Hepatocyte (in vitro differentiated cells): ENCODE measurements around the gene STRBP. TPM values are rescaled to one million over a fixed set of nuclear protein-coding genes. Genes with fewer than 3 reads are reported as not detected.

Experiments used
- DNase-seq: peaks from one replicate; pipeline ENCODE4 v3.0.0-alpha.2; 2016; ENCODE audit warnings: low spot score
- H2AFZ ChIP-seq: fragments of 200-600 bp; sonication (generic); 2 replicates; pipeline ENCODE4 v1.6.0; 2016; ENCODE audit warnings: antibody characterized with exemption, mild to moderate bottlenecking
- H3K27ac ChIP-seq: fragments of 200-600 bp; sonication (generic); 2 replicates; pipeline ENCODE4 v1.5.1; 2016; ENCODE audit warnings: mild to moderate bottlenecking
- H3K27me3 ChIP-seq: fragments of 200-600 bp; sonication (generic); 2 replicates; pipeline ENCODE4 v1.6.1; 2016
- H3K36me3 ChIP-seq: fragments of 200-600 bp; sonication (generic); replicated peaks from 2 replicates; pipeline ENCODE4 v1.5.1; 2016; ENCODE audit warnings: low read depth; ENCODE audit not compliant: insufficient read depth
- H3K4me1 ChIP-seq: fragments of 200-600 bp; sonication (generic); 2 replicates; pipeline ENCODE4 v1.5.1; 2016; ENCODE audit warnings: mild to moderate bottlenecking, moderate library complexity; ENCODE audit not compliant: insufficient read depth
- H3K4me2 ChIP-seq: fragments of 200-600 bp; sonication (generic); 2 replicates; pipeline ENCODE4 v1.6.0; 2016
- H3K4me3 ChIP-seq: fragments of 200-600 bp; sonication (generic); 2 replicates; pipeline ENCODE4 v1.5.1; 2016; ENCODE audit warnings: mild to moderate bottlenecking
- H3K79me2 ChIP-seq: fragments of 200-600 bp; sonication (generic); 2 replicates; pipeline ENCODE4 v1.6.0; 2017; ENCODE audit warnings: mild to moderate bottlenecking
- H3K9me2 ChIP-seq: fragments of 200-600 bp; sonication (generic); replicated peaks from 2 replicates; pipeline ENCODE4 v1.6.0; 2017; ENCODE audit warnings: mild to moderate bottlenecking; ENCODE audit not compliant: insufficient read depth
- H3K9me3 ChIP-seq: fragments of 200-600 bp; sonication (generic); 2 replicates; pipeline ENCODE4 v1.5.1; 2016; ENCODE audit warnings: low read depth, mild to moderate bottlenecking
- H4K20me1 ChIP-seq: fragments of 200-600 bp; sonication (generic); 2 replicates; pipeline ENCODE4 v1.6.0; 2016; ENCODE audit warnings: mild to moderate bottlenecking; ENCODE audit not compliant: insufficient read depth, poor library complexity, severe bottlenecking
- CTCF ChIP-seq: fragments of 200-600 bp; sonication (generic); IDR thresholded peaks from 2 replicates; pipeline ENCODE4 v1.5.1; 2016; ENCODE audit warnings: antibody characterized with exemption, mild to moderate bottlenecking; ENCODE audit not compliant: poor library complexity
- EZH2 ChIP-seq: fragments of 200-600 bp; sonication (generic); IDR thresholded peaks from 2 replicates; pipeline ENCODE4 v1.6.1; 2016; ENCODE audit warnings: antibody characterized with exemption, mild to moderate bottlenecking, borderline replicate concordance
- EZH2phosphoT487 ChIP-seq: fragments of 200-600 bp; sonication (generic); IDR thresholded peaks from one replicate; pipeline ENCODE4 v1.6.1; 2018; ENCODE audit warnings: antibody characterized with exemption, mild to moderate bottlenecking, low read depth, moderate library complexity; ENCODE audit not compliant: unreplicated experiment, severe bottlenecking
- WGBS: methylation state at CpG from one replicate; pipeline ENCODE4 v1.1.6; 2016; ENCODE audit warnings: low lambda C conversion rate; ENCODE audit errors: missing lambda C conversion rate; 5-methylcytosine and 5-hydroxymethylcytosine counted together
- polyA plus RNA-seq: library from polyadenylated mRNA; unstranded; fragments of >200 nt; fragmentation: Nextera tagmentation; extraction: Ambion mirVana; gene quantifications from 2 replicates; pipeline ENCODE4 v1.2.1, GENCODE V29; 2016
- total RNA-seq: library from RNA; depleted of rRNA; stranded (reverse); fragments of >200 nt; gene quantifications from 2 replicates; pipeline ENCODE4 v1.2.3, GENCODE V29; 2014

STRBP gene
- total and polyA plus RNA-seq, 2 experiments from 2014 or later: 26.8 to 27.7 TPM

DNA sequence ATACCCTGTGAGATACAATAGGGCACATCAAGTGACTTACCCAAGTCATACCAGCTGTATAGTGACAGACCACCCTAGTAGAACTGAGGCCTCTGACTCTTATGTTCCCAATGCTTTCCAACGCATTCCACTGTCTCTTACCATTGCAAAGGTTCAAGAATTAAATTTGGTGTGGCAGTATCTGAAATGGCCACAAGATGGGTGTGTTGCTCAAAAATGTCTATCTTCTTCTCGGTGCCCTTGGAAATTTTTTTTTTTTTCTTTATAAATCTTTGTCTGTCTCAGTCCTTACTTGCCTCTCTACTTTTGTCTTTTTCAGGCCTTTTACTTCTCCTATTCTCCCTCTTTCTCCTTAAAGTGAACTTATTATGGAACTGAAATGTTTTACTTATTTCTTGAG, 186.6 kb downstream of the STRBP start:
- no peak for DNase-seq

DNA sequence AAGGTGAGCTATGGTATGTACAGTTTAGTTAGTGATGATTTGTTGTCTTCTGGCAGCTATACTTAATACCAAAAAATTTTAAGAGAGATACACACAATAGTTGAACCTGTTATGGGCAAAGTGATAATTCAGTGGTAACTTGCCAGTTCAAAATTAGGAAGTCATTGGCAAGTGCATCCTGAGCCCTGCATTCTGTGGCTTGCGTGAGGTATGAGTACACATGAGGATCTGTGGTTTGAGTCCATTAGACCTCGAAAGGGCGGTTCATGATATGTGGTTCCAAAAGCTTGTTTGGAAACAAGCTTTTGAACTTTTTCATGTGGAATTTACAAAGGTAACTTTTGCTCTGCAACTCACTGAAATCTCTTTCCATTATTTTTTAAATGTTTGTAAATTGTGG, 187.9 kb downstream of the STRBP start:
- H3K36me3 ChIP-seq: no peaks in the 10 kb centered on the region

More for the DNA sequence above, 186.6 kb downstream of the STRBP start:
- Histone ChIP-seq H3K9me2 (no peaks in the 10 kb centered on the region), H3K36me3 (no peaks in the 10 kb centered on the region), H3K27me3 (no peaks in the 10 kb centered on the region), H3K9me3 (no peaks in the 10 kb centered on the region), H4K20me1 (no peaks in the 10 kb centered on the region), H2AFZ (no peak overlapping the region), H3K27ac (no peak overlapping the region), H3K4me1 (peaks cover 4% of the 10 kb centered on the region), H3K4me3 (no peak overlapping the region), H3K79me2 (no peaks in the 10 kb centered on the region), H3K4me2 (no peak overlapping the region)
- WGBS: 38% methylated on average over 2 of the region's 2 CpGs
- TF ChIP-seq CTCF: peak; percentile 82
- no peak for TF ChIP-seq EZH2phosphoT487
- no peak for TF ChIP-seq EZH2

GRCh38 chr9:123074628-123075027, 193.8 kb downstream of the STRBP start:
- 85% methylated on average over 3 of the region's 3 CpGs for WGBS
- no peak for DNase-seq
- no peaks in the 10 kb centered on the region for H3K9me3 ChIP-seq
- H3K36me3 ChIP-seq: no peaks in the 10 kb centered on the region
- H3K4me2 ChIP-seq: no peak overlapping the region
- H3K27me3 ChIP-seq: no peaks in the 10 kb centered on the region
- H3K4me1 ChIP-seq: no peaks in the 10 kb centered on the region
- no peaks in the 10 kb centered on the region for H4K20me1 ChIP-seq
- H3K27ac ChIP-seq: peak overlapping the region; percentile 20
- no peaks in the 10 kb centered on the region for H3K9me2 ChIP-seq
- no peak overlapping the region for H2AFZ ChIP-seq
- H3K79me2 ChIP-seq: no peaks in the 10 kb centered on the region
- no peak overlapping the region for H3K4me3 ChIP-seq
- TF ChIP-seq CTCF: no peak
- TF ChIP-seq EZH2phosphoT487: no peak
- TF ChIP-seq EZH2: no peak

More for the DNA sequence above, 187.9 kb downstream of the STRBP start:
- peaks cover 4% of the 10 kb centered on the region for H3K4me1 ChIP-seq
- H3K4me3 ChIP-seq: no peak overlapping the region
- no peaks in the 10 kb centered on the region for H4K20me1 ChIP-seq
- H2AFZ ChIP-seq: no peak overlapping the region
- H3K79me2 ChIP-seq: no peaks in the 10 kb centered on the region
- WGBS: 93% methylated on average over 3 of the region's 3 CpGs
- no peaks in the 10 kb centered on the region for H3K9me2 ChIP-seq
- no peak overlapping the region for H3K27ac ChIP-seq
- H3K27me3 ChIP-seq: no peaks in the 10 kb centered on the region
- no peak for TF ChIP-seq EZH2
- H3K9me3 ChIP-seq: no peaks in the 10 kb centered on the region
- H3K4me2 ChIP-seq: no peak overlapping the region
- no peak for DNase-seq

DNA sequence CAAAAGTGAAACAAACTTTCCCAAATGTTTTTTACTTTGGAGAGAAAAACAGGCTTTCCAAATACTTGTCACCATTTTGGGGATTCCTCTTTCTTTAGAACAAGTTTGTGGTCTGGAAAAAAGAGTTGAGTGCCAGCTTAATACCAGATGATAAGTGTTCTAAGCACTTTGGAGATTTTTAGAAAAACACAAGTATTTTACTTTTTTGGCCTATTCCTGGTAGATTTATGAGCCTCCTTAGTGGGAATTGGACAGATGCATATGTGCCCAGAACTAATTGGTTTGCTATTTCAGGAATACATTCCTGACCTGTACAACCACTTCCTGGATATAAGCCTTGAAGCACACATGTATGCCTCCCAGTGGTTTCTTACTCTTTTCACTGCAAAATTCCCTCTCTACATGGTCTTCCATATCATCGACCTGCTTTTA, 194.4 kb downstream of the STRBP start:
- H3K79me2 ChIP-seq: no peaks in the 10 kb centered on the region
- H3K27me3 ChIP-seq: no peaks in the 10 kb centered on the region
- no peak overlapping the region for H2AFZ ChIP-seq
- DNase-seq: no peak
- 76% methylated on average over 1 of the region's 1 CpG for WGBS
- H3K9me2 ChIP-seq: no peaks in the 10 kb centered on the region
- no peaks in the 10 kb centered on the region for H3K4me1 ChIP-seq
- H3K4me3 ChIP-seq: no peak overlapping the region
- no peak overlapping the region for H3K4me2 ChIP-seq
- H3K9me3 ChIP-seq: no peaks in the 10 kb centered on the region
- TF ChIP-seq EZH2phosphoT487 (no peak), CTCF (no peak), EZH2 (no peak)
- peak overlapping the region; percentile 35 for H3K27ac ChIP-seq
- H4K20me1 ChIP-seq: no peaks in the 10 kb centered on the region
- H3K36me3 ChIP-seq: no peaks in the 10 kb centered on the region
